HG02943 (cell line): ENCODE data around the gene IGF2R.
A peak's percentile ranks its signal among the peaks of the same experiment; 100 is the strongest.
"Not testable (repeated sequence)": the region's sequence is repeated elsewhere in the genome, so short reads cannot be mapped to it uniquely, and the experiment has no call there.

Experiments
- ATAC-seq: cut with Tn5 transposase; IDR thresholded peaks from one replicate; pipeline ENCODE4 v1.9.1; 2021; ENCODE audit warnings: mild to moderate bottlenecking, low read depth, moderate library complexity; ENCODE audit not compliant: unreplicated experiment

The IGF2R gene

GRCh38 chr6:159952289-159953005 lies 16.4 kb upstream of the IGF2R start:
- no peak for ATAC-seq

GRCh38 chr6:159953091-159953601 lies 15.7 kb upstream of the IGF2R start:
- ATAC-seq = no peak

- ATAC-seq = no peak
Observed at GRCh38 chr6:159955945-159956361, 12.9 kb upstream of the IGF2R start.

DNA sequence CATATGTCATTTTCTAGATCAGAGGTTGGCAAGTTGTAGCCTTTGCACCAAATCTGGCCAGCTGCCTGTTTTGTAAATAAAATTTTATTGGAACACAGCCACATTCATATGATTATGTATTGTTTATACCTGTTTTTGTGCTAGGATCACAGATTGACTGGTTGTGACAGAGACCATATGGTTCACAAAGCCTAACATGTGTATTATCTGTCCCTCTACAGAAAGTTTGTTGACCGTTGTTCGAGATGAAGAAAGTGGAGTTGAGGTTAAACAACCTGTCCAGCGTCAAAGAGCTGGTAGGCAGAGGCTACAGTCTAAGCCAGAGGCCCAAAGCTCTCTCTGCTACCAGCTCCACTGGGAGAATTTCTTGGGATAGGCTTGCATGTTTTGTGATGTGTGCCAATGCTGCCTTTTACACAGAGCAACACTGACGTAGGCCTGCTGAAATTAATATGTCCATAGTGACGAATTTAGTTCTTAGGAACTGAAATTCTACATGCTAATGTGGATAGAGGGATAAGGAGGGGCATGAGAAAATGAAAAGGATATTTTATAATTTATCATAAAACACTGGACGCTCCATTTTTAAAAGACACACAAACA lies 11.7 kb upstream of the IGF2R start:
- ATAC-seq = no peak

GRCh38 chr6:159959165-159959975 lies 9.5 kb upstream of the IGF2R start:
- ATAC-seq = no peak

DNA sequence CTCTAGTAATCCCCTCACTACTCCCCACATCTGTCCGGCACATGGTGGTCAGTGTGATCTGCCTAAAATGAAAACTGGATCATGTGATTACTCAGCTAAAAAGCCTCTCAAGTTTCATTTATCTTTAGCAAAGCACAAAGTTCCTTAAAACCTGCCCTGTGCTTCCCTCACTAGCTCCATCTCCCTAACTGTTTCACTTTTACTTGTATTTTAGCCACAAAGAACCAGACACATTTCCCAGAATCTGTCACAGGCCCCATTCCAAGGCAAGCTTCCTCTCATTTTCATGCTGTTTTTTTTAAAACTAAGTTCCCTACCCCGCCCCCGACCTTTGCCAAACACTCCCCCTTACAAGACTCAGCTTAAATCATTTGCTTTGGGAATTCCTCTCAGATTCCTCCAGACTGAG lies 8.9 kb upstream of the IGF2R start:
- ATAC-seq = no peak

GRCh38 chr6:159960485-159960884 lies 8.4 kb upstream of the IGF2R start:
- no peak for ATAC-seq

DNA sequence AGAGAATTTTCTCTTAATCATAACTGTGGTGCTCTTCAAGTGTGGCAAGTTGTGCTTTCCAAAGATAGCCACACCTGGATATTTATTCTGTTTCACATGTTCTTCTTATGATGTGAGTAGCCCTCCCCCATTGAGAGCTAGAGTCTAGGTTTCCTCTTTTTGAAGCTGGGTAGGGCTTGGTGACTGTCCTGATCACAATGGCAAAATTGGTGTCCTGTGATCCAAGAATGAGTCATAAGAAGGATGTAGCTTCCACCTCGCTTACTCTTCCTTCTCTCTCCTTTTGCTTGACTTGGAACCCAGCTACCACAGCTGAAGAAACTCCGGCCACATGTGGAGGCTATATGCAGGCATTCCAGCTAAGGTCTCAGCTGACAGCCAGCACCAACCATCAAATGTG lies 7.4 kb upstream of the IGF2R start:
- no peak for ATAC-seq

DNA sequence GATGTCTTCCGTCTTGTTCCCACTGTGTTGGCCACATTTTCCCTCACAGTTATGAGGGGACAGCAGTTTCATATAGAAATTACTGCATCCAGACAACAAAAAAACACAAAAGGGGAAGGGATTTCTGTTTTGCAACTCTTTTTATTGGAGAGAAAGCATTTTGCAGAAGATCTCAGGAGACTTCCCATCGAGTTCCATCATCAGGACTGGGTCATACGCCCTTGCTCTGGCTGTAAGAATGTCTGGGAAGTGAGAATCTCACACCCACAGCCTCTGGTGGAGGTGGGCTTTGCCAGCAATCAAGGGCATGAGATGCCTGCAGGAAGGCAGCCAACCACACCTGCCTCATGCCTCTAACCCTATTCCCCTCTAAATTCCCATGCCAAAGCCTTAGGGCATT lies 5.8 kb upstream of the IGF2R start:
- no peak for ATAC-seq

DNA sequence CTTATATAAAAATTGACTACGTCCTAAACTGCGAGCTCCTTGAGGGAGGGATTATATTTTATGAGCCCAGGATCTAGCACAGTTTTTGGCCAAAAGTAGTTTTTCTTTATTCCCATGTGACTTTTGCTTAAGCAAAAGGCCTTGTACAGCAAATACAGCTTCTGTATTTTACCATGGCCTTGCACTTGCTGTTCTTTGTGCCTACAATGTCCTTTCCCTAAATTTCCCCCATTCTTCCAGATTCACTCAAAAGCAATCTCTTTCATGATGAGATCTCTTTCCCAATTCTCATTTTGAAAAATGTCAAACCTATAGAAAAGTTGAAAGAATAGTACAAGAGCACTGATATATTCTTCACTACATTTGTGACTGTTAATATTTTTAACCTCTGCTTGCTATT lies 4.8 kb upstream of the IGF2R start:
- ATAC-seq = no peak

- ATAC-seq = no peak
Observed at GRCh38 chr6:159966339-159966738, 2.5 kb upstream of the IGF2R start.

- no peak for ATAC-seq
Observed at GRCh38 chr6:159966981-159967380, 1.9 kb upstream of the IGF2R start.

DNA sequence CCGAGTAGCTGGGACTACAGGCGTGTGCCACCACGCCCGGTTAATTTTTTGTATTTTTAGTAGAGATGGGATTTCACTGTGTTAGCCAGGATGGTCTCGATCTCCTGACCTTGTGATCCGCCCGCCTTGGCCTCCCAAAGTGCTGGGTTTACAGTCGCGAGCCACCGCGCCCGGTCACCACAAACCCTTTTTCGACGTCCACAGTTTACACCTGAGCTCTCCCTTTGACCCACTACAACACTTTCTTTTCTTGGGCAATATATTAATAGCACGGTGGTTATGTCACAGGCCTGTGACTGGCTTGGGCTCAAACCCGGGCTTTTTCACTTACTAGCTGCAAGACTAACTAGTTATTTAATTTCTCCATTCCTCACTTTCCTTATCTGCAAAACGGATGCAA lies 1.3 kb upstream of the IGF2R start:
- ATAC-seq = not testable (repeated sequence)

DNA sequence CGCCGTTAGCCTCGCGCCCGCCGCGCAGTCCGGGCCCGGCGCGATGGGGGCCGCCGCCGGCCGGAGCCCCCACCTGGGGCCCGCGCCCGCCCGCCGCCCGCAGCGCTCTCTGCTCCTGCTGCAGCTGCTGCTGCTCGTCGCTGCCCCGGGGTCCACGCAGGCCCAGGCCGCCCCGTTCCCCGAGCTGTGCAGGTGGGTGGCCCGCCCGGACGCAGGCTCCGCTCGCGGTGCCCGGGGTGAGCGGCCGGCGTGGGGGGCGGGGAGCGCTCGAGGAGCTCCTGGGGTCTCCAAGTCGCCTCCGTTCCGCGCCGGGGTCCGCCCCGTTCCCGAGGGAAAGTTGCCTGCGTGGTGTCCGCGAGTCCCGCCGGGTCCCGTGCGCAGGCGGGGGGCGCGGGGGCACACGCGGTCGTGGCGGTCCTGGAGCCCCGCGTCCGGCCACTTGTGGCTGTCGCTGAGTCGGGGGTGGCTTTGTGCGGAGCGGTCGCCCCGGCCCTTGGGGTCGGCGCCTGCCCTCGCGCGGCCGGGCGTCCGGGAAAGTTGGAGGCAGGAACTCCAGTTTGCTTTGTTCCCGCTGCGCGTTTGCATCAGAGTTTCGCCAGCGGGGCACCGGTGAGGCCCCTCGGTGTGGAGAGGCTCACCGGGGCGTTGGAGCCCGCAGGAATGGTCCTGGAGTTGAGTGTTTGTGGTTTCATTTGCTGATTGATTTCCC lies 476 bp downstream of the IGF2R start:
- peak; percentile 25 for ATAC-seq

GRCh38 chr6:159969921-159970320 lies 1.0 kb downstream of the IGF2R start:
- peak; percentile 39 for ATAC-seq

DNA sequence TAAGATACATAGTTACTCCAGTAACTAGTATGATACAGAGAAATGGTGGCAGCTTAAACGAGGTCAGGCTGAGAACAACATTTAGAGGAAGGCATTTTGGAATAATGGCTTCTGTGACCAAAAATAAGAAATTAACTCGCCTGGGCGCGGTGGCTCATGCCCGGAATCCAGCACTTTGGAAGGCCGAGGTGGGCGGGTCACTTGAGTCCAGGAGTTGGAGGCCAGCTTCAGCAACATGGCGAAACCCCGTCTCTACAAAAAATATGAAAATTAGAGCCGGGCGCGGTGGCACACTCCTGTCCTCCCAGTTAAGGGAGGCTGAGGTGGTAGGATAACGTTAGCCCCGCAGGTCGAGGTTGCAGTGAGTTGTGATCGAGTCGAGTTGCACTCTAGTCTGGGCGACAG lies 1.8 kb downstream of the IGF2R start:
- no peak for ATAC-seq

GRCh38 chr6:159971341-159972178 lies 2.7 kb downstream of the IGF2R start:
- ATAC-seq = no peak

GRCh38 chr6:159972506-159973268 lies 3.8 kb downstream of the IGF2R start:
- no peak for ATAC-seq

GRCh38 chr6:159973406-159973805 lies 4.5 kb downstream of the IGF2R start:
- no peak for ATAC-seq
